HK-2 (cell line): ENCODE results near the gene CAPN14.
"Not testable (repeated sequence)": the region's sequence is repeated elsewhere in the genome, so short reads cannot be mapped to it uniquely, and the experiment has no call there.

ENCODE experiments used
- DNase-seq: peaks from one replicate; pipeline ENCODE4 v3.0.0-alpha.2; 2018; ENCODE audit not compliant: unreplicated experiment

Gene CAPN14

DNA sequence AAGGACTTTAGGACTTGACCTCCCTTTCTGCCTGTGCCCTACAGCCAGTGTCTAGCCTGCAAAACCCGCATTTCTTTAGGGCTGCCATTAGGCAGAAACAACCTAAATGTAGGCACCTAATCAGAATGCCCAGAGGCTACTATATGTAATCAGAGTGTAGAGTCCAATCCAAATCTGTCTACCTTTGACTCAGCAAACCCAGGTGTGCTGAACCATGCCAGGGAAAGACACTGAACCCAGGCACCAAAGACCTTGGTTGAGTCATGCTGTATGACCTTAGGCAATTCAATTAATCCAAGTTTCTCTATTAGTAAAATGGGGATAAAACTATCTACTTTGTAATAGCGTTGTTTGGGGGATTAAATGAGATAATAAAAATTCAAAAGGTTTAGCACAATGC lies 20.7 kb downstream of the CAPN14 start:
- DNase-seq: no peak

- no peak for DNase-seq
These were observed 23.5 kb downstream of the CAPN14 start for GRCh38 chr2:31193806-31194205.

DNA sequence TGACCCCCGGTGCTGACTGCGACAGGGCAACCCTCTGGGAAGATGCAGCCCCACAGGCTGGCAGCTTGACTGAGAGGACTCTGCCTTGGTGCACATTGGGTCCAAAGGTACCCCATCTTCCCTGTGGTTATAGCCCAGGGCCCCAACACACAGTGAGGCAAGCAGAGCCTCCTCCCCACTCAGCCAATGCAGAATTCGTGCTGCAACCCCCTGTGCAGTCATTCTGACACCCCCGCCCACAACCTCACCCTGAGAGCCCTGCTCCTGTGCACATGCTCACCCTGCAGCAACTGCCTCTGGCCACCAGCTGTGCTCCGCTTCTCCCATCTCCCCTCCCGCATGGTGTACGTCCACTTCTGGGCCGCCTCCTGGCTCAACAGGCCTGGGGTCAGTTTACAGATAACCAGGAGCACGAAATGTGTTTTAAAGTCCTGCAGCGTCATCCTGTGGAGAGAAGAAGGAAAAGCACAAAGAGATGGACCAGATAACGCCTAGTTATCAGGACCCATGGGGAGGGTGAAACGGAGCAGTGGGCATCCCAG lies 24.4 kb downstream of the CAPN14 start:
- no peak for DNase-seq

DNA sequence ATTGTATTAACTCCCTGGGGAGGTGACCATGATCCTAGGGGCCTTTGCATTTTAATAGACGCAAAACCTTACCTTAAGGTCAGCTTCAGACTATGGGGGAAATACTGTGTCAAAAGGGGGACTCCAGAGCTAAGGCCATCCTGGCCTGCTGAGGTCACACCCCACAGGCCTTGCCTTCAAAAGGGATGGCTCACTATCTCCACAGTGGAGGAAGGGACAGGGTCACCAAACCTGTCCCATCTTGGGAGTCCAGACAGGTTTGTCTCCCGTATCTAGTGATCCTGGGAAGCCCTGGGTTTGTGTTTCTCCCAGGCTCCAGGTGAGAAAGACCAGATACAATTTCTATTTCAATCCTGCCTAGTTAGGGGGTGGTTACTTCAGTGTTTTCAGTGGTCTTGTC lies 24.9 kb downstream of the CAPN14 start:
- DNase-seq: no peak

GRCh38 chr2:31191931-31192330 lies 25.4 kb downstream of the CAPN14 start:
- no peak for DNase-seq

DNA sequence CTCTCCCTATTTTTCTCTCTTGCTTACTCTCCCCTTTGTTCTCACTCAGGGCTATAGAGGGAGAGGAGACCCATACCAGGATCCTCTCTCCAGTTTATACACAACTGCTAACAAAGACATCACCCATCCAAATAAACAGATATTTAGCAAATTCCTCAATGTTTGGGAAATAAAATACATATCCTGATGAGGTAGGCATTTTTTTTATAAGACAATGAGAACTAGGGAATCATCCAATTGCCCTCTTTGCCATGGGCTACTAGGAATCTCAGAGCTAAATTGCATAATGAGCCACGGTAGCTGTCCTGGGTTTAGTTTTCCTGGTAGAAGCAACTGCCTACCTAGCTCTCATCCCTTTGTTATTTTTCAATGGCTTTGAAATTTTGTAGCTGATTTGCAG lies 27.1 kb downstream of the CAPN14 start:
- DNase-seq: no peak

- no peak for DNase-seq
These were observed 28.2 kb downstream of the CAPN14 start for GRCh38 chr2:31189141-31189540.

GRCh38 chr2:31188131-31188530 lies 29.2 kb downstream of the CAPN14 start:
- DNase-seq: no peak

DNA sequence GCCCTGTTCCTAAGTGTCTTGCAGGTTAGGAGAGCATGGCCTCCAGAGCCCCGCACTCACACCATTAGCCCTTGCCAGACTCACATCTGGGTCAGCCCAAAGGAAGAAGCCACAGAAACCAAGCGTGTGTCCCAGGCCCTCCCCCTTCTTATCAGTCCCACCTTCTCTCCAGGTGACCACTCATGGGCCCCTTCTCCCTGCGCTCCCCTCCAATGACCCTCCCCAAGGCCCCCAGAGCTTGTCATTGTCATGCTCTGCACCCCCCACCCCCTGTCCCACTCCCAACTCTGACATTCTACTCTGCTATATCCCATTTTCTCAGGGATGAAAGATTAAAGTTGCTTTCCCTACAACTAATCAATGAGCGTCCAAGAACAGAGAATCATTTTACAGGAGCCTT lies 30.1 kb downstream of the CAPN14 start:
- no peak for DNase-seq

- not testable (repeated sequence) for DNase-seq
These were observed 33.3 kb downstream of the CAPN14 start for GRCh38 chr2:31183973-31184372.

DNA sequence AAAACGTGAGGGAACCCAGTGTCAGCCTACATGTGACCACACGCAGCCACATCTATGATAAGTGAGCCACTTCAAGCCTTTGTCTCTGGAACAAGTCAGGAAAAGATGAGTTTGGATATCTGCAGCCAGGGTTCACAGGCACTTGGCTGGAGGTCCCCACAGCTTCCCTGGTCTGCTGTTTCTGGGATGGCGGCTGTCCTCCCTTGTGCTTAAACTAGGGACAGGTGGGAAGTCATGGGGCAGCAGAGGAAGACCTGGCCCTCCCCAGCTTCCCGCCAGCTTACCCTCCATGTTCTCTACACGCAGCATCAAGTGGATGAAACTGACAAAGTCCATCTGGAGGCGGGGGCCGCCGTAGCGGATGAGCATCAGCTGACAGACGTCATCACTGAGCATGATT lies 40.6 kb downstream of the CAPN14 start:
- no peak for DNase-seq

GRCh38 chr2:31171142-31171541 lies 46.2 kb downstream of the CAPN14 start:
- DNase-seq: no peak

- peak; percentile 69 for DNase-seq
These were observed 47.1 kb downstream of the CAPN14 start for GRCh38 chr2:31170071-31170698.

- DNase-seq: no peak
These were observed 49.0 kb downstream of the CAPN14 start for GRCh38 chr2:31168291-31168690.

GRCh38 chr2:31166925-31167324 lies 50.4 kb downstream of the CAPN14 start:
- DNase-seq: no peak

- DNase-seq: no peak
These were observed 54.2 kb downstream of the CAPN14 start for GRCh38 chr2:31163011-31163539.

DNA sequence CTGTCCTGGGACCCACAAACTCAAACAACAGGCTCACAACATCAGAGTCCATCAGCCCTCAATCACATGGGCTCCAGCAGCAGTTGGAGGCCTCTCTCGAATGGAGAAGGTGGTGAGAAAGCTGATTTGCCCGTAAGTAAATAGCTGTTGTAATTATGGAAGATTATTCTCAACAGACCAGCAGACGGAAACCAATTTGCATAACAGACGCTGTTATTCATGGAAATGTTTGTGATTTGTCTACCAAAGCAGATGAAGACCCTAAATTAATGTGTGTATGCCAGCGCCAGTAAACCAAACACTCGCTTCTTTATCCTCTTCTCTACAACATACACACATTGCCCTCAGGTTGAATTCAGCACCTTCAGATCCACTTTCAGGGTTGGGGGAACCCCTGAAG lies 55.7 kb downstream of the CAPN14 start:
- DNase-seq: no peak

- no peak for DNase-seq
These were observed 65.8 kb downstream of the CAPN14 start for GRCh38 chr2:31151501-31151900.

DNA sequence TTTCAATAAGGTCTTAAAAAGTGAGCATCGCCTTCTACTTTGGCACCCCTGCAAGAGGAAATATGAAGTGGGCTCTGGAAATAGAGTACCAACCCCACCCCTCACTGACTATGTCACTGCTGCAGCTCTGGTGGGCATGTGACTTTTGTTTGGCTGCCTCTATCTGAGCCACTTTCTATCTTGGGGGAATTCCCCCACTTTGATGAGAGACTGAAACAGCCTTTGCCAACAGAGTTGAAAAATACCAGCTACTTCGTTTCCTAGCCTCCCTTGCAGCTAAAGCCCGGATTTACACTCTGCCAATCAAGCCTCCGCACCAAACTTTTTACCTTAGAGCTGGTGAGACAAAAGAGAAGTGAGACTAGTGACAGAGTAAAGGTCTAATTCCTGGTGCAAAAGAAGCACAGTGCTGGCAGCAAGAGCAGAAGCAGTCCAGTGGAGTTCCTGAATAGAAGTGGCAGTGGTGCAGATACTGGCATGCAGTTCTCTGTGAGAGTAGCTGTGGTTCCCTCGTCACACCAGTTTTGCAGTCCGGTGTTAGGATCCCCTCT lies 67.1 kb downstream of the CAPN14 start:
- DNase-seq: no peak

DNA sequence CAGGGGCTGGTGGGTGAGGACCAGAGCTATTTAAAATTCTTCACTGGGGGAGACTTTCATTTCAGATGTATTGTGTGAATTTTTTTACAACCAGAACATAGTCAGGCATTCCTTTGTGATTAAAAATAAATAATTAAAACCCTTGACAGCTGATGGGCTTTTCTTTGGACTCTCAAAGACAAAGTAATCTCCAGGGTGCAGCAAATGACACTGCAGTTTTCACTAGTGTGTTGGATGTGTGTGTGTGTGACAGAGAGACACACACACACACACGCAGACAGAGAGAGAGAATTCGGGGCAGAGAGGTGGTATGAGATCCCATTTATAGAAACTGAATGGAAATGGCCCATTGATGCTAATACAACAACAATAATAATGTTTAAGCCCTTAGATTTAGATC lies 68.8 kb downstream of the CAPN14 start:
- no peak for DNase-seq

DNA sequence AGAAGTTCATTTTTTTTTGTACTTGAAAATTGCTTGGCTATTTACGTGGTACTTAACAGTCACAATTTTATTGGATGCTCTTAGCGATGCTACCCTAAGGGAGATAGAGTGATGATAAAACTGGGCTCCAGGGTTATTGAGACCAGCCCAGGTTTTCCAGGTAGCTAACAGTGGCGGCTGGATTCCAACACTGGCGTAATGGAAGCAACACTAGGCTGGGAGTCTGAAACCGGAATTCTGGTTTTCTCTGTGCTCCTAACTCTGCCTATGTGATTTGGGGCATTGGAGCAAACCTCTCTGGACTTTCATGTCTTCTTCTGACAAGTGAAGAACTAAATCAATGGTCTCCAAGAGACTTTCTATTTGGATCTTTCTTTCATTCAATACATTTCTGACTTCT lies 69.7 kb downstream of the CAPN14 start:
- DNase-seq: no peak

GRCh38 chr2:31142110-31142509 lies 75.2 kb downstream of the CAPN14 start:
- DNase-seq: no peak

- no peak for DNase-seq
These were observed 75.8 kb downstream of the CAPN14 start for GRCh38 chr2:31141443-31142085.
